GM21423 (cell line): ENCODE measurements around the gene NDUFB10.
A peak's percentile ranks its signal among the peaks of the same experiment; 100 is the strongest.

Source experiments
- ATAC-seq: cut with Tn5 transposase; IDR thresholded peaks from one replicate; pipeline ENCODE4 v1.9.1; 2021; ENCODE audit warnings: mild to moderate bottlenecking, moderate library complexity; ENCODE audit not compliant: unreplicated experiment

Gene NDUFB10

GRCh38 chr16:1998852-1999801 lies 39.8 kb downstream of the NDUFB10 start:
- ATAC-seq = no peak

GRCh38 chr16:1999866-2000514 lies 40.7 kb downstream of the NDUFB10 start:
- no peak for ATAC-seq

- ATAC-seq = no peak
Observed at GRCh38 chr16:2001035-2001434, 41.7 kb downstream of the NDUFB10 start.

DNA sequence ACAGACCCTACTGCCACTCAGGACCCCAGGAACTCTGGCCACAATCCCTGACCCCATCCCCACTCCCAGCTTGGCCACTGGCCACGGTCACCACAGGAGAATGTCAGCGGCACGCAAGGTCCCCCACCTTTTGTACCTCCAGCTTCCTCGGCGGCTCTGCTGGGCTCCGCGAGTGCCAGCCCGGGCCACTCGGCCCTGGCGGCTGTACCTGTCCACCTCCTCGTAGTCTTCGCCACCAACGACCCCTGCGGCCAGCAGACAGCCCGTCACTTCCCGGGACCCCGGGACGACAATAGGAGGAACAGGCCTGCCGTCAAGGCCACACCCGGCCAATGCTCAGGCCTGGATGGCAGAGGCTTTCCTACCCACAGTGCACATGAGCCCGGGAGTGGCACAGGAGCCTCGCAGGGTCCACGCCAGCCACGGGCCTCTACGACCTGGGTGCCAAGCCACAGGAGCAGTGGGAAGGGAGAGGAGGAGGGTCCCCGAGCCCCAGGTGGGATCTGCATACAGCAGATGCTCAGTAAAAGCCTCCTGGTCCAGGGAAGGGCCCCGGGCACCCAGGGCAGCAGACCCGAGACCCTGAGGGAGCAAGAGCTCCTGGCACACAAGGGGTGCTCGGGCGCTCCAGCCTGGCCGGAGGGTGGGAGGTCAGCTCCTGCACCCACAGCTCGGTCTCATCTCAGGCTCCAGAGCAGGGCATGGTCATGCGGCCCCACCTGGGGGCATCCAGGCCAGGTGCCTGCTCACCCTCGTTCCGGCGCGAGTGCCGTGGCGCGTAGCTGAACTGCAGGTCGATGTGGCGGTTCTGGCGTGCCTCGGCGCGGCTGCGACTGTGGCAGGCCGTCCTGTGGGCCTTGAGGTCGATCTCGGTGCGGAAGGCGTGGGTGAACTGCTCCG lies 42.4 kb downstream of the NDUFB10 start:
- no peak for ATAC-seq

DNA sequence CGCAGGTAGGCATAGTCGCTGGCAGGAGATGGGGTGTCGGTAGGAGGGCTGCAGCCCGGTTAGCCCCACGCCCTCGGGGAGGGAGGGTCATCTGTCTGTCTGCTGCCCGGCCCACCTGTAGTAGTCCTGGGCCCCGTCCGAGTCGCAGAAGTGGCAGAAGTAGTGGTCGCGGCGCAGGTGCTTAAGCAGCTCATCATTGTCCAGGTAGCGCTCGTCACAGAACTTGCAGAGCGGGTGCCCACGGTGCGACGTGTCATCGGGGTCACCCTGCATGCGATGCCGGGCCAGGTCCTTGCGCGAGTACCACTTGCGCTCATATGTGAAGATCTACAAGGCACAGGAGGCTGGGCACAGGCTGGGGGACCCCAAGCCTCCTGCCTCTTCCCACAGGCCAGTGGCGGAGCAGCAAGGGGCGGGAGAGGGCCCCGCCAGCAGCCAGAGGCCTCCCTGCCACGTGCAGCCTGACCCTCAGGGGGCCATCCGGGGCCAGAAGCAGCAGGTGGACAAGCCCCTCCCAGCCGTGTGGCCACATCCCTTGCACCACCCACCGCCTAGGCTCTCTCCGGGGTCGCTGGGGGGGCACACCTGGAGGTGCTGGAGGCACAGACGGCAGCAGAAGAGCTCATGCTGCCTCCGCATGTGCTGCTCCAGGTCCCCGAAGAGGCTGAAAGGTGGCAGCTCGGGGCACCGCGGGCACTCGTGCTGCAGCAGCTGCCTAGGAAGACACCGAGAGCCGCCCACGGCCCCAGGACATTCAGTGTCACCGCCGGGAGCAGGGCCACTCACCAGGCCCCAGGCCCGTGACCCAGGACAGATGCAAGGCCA lies 43.3 kb downstream of the NDUFB10 start:
- no peak for ATAC-seq

GRCh38 chr16:2003231-2003826 lies 44.0 kb downstream of the NDUFB10 start:
- ATAC-seq = no peak

DNA sequence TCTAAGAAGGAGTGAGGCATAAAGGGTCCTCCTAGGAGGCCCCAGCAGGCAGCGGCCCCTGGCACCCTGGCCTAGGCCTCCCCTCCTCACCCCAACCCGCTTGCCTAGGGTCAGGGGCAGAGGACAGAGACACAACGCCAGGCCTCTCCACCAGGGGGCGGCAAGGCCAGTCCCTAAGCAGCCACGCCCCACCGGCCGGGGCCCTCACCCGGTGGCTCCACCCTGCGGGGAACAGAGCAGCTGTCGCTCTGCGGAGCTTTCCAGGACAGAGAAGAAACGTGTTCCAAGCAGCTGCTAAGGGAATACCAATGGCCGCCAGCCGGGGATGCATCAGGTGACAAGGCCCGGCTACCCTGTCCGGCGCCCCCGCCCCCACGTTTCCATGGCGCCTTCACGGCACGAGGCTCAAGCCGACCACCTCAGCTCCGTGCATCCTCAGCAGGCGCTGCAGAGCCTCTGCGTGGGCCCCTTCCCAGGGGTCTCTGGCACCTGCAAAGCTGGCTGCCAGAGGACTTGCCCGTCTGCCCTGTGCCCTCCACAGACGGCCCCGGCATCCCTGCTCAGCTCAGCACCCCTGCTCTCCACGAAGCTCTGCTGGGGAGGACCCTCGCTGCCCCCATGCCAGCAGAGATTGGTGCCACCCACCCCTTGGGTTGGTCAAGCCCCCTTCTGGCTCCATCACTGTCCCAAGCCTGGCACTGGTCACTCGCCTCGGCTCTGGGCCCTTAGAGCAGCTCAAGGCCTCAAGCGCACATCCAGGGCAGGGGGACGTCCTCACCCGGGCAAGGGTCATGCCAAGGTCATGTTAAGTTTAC lies 44.7 kb downstream of the NDUFB10 start:
- ATAC-seq = peak; percentile 46

DNA sequence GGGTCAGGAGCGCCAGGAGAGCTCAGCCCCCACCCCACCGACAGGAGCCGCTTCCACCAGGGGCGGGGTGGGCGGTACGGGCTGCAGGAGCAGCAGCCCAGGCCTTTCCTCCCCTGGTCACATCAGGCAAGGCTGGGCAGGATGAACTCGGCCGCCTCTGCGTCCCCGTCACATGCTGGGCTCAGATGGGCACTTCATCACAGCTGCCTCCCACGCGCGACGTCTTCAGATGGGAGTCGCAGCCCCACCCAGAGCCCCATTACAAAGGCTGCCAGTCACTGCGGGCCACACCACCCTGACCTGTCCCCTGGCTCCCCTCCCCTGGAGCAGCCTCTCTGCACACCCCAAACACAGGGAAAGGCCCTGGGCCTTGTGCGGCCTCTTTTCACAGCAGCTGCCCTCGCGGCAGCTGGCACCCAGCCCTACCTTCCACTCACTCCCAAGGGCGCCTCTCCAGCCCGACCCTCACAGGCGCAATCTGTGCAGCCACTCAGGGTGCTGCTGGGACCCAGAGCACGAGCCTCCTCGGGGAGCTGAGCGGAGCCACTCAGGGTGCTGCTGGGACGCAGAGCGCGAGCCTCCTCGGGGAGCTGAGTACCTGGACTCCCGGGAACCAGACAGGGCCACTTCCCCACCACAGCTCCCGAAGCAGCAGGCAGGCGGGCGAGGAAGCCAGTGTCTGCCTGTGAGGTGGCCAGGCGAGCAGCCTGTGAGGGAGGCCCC lies 45.6 kb downstream of the NDUFB10 start:
- no peak for ATAC-seq

DNA sequence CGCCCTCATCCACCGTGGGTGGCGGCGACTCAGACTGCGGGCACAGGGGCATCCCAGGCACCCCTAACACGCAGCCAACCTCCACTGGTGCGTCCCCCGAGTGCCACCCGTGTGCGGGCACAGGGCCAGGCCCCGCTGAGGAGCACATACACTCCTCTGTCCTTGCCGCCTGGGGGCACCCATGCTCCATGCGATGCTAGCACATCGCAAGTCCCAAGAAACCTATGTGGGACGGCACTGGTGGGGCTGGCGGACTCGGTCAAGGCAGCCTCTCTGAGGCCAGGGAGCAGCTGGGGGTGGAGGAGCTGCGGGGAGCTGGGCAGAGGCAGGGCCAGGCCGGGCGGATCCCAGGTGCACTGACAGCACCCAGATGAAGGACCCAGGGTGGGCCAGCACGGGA lies 46.3 kb downstream of the NDUFB10 start:
- no peak for ATAC-seq

DNA sequence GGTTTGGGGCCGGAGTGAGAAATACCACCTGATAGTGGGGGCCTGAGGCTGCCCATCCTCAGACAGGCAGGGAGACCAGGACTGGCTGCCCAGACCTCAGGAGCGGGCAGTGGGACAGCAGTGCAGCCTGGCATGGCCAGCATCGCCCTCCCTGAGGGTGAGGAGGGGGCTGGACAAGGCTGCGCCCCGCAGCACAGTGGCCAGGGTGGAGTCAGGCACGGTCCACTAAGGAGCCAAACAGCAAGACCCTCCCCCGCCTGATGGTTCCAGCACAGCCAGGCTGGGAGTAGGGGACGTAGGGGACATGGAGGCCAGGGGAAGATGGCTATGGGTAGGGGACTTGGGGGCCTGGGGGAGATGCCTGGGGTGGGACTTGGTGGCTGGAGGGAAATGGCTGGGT lies 47.0 kb downstream of the NDUFB10 start:
- ATAC-seq = no peak

DNA sequence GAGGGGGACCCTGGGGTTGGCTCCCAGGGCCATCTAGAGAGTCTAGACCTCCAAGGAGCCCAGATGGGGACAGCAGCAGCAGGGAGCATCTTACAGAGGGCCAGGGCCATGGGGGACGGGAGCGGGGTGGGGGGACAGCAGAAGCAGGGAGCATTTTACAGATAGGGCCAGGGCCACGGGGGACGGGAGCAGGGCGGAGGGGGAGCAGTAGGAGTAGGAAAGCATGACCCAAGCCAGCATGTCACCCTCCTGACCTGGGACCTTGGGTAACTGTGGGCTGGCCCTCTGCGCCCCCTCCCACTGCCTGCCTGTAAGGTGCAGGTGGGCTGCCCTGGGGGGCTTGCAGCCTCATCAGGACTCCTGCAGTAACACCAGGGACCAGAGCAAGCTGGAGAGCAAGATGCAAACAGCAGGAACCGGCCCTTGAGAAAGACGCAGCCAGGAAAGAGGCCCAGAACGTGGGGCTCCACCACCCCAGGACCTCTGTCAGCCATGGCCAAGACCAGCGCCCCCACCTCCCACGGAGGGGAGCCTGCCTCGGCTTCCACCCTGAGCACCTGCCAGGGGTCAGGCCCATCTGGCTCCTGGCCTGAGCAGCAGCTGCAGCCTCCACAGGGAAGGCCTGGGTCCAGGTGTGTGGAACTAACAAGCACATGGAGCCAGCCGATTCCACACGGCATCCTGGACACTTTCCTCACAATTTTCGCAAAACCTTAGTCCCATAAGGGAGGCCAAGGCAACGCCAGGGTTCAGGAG lies 47.9 kb downstream of the NDUFB10 start:
- no peak for ATAC-seq

- ATAC-seq = no peak
Observed at GRCh38 chr16:2008009-2008526, 48.7 kb downstream of the NDUFB10 start.

DNA sequence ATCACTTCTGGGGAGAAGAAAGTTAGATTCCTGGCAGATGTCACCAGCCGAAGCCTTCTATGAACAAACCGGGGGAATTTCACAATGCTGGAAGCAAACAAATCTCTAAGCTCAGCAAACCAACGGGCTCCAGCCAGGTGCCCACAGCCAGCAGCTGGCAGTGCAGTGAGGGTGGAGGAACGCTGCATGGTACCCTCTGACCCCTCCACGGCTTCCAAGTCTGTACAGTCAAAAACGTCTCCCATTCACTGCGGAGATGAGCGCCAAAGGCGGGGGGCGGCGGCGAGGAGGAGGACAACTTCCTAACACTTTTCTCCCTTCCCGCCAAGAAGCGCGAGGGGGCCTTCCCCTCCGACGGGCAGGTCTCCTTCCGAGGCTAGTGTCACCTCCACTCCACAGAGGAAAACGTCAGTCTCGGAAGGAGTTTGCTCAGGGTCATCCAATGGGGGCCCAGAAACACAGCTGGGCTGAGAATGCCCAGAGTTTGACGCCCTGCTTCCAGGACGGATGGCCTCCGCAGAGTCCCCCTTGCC lies 49.4 kb downstream of the NDUFB10 start:
- no peak for ATAC-seq

DNA sequence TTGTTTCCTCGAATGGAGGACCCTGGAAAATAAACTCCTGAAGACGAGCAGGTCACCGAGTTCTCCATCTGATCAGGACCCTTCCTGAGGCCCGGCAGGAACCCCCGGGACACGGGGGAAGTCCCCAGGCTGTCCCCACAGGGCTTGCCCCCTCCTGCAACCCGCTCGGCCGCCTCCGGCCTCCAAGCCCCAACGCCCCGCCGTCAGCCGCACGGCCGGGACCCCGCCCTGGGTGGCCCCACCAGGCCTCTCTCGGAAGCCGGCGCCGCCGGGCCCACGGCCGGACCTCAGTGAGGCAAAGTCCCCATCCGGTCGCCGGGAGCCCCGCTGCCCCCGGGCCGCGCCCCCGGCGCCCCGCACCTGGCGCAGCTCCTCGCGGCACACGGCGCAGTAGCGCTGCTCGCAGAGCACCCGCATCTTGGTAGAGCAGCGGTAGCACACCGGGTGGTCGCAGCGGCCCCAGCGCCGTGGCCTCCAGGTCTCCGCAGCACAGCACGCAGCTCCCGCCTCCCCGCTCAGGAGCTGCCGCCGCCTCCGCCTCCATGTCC lies 49.9 kb downstream of the NDUFB10 start:
- peak; percentile 28 for ATAC-seq

- peak; percentile 84 for ATAC-seq
Observed at GRCh38 chr16:2009791-2010510, 50.6 kb downstream of the NDUFB10 start, which contains the start of gene ZNF598. TSS of gene ZNF598 (minus strand) at chr16:2009821.
